ENCODE measurements around the gene RFNG. TPM values are rescaled to one million over a fixed set of nuclear protein-coding genes. Genes with fewer than 3 reads are reported as not detected.

The RFNG gene
- total RNA-seq, 1 donor from 2014 or later = 35.7 TPM

DNA sequence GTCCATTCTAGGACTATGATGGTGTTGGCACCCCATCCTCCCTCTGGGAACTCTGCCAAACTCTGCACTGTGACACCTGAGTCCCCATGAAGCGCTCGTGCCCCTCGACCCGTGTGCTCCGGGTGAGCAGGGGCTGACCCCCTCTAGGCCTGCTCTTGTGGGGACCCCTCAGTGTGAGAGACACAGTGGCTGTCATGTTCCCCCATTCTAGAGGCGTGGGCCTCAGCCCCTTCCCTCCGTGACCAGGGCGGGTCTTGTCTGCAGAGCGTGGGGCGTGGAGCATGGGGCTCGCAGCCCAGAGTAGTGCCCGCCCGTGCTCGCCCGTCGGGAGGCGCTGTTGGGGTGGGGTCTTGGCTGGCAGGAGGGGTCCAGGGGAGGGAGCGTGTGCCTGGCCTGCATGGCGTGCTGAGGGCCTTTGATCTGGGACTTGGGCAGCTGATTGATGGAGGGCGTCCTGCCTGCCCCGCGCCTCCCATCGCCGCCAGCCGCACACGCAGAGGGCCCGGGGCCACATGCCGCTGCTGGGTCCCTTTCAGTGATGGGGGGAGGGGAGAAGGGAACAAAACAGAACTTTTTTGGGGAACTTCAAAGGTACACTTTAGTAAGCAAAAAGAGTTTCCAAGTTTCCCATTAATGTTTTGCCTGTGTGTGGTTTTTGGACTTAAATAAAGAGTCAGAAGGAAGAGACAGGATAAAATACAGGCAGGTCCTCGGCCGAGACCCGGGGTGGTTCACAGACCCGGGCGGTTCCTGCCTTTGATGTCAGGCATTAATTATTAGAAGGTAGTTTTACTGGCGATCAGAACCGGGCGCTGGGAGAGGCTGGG is 51.4 kb downstream of the RFNG start:
- no peak for DNase-seq

GRCh38 chr17:81999587-81999975 is 52.0 kb downstream of the RFNG start:
- DNase-seq = no peak

DNA sequence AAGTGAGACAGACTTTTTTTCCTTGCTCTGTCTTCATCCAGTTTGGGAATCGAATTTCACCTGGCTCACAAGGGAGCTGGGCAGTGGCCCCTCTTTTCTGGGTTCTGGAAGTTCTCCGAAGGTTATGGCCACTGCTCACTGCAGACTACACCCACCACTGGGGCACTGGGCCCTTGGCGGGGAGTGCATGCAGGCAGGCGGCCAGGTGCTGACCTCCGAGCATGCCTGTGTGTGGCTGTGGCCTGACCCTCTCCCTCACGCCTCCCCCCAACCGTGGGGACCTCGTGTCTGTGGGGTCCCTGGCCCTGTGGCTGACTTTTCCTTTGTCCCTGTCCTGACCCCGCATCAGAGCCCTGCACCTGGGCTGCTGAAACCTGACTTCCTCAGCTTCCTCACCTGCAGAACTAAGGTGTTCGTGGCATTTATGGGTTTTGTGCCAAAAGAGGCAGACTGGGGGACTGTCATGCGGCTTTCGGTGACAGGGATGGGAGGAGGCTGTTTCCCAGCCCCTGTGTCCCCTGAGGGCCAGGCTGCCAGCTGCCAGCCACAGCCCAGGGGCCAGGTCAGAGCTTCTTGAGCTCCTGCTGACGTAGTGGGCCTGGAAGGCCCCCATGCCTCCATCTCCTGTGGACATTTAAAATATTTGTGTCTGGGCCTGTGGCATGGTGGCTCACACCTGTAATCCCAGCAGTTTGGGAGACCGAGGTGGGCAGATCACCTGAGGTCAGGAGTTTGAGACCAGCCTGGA is 52.7 kb downstream of the RFNG start:
- DNase-seq = no peak

- no peak for DNase-seq
These were observed 53.4 kb downstream of the RFNG start for GRCh38 chr17:81998212-81998611.

Other genes starting within 250 kb of the RFNG start
- gene GCGR, start 247.7 kb downstream of the RFNG start, total RNA-seq = not detected
- gene MCRIP1, start 218.5 kb downstream of the RFNG start, total RNA-seq = 111 TPM
- gene PPP1R27, start 216.8 kb downstream of the RFNG start, total RNA-seq = 11.9 TPM
- gene P4HB, start 191.3 kb downstream of the RFNG start, total RNA-seq = 389 TPM
- 78.2 TPM for gene ARHGDIA, start 180.5 kb downstream of the RFNG start, total RNA-seq
- 80.6 TPM for gene ALYREF, start 160.2 kb downstream of the RFNG start, total RNA-seq
- gene ANAPC11, start 160.1 kb downstream of the RFNG start, total RNA-seq = 144 TPM
- 1.0 TPM for gene NPB, start 149.6 kb downstream of the RFNG start, total RNA-seq
- gene PCYT2, start 140.4 kb downstream of the RFNG start, total RNA-seq = 10.5 TPM
- 9.1 TPM for gene SIRT7, start 133.6 kb downstream of the RFNG start, total RNA-seq
- gene MAFG, start 124.1 kb downstream of the RFNG start, total RNA-seq = 15.3 TPM
- gene PYCR1, start 114.5 kb downstream of the RFNG start, total RNA-seq = 60.1 TPM
- 51.9 TPM for gene MYADML2, start 104.6 kb downstream of the RFNG start, total RNA-seq
- 1.9 TPM for gene NOTUM, start 90.6 kb downstream of the RFNG start, total RNA-seq
- 21.7 TPM for gene ASPSCR1, start 74.2 kb downstream of the RFNG start, total RNA-seq
- 31.2 TPM for gene CENPX, start 28.9 kb downstream of the RFNG start, total RNA-seq
- 8.5 TPM for gene LRRC45, start 28.5 kb downstream of the RFNG start, total RNA-seq
- gene RAC3, start 20.1 kb downstream of the RFNG start, total RNA-seq = 7.4 TPM
- 36.7 TPM for gene DCXR, start 14.1 kb downstream of the RFNG start, total RNA-seq
- 70.5 TPM for gene GPS1, start 87 bp upstream of the RFNG start, total RNA-seq
- 45.1 TPM for gene DUS1L, start 14.0 kb upstream of the RFNG start, total RNA-seq
- 33.8 TPM for gene FASN, start 46.4 kb upstream of the RFNG start, total RNA-seq
- gene CCDC57, start 161.0 kb upstream of the RFNG start, total RNA-seq = 24.7 TPM
- gene SLC16A3, start 177.2 kb upstream of the RFNG start, total RNA-seq = 142 TPM
- gene CSNK1D, start 221.9 kb upstream of the RFNG start, total RNA-seq = 72.8 TPM